Fibroblast of the conjunctiva (primary cell): ENCODE results near the gene CCR2.

ENCODE experiments used
- DNase-seq: peaks from one replicate; pipeline ENCODE4 v3.0.0-alpha.2; 2010; ENCODE audit warnings: low read depth

Gene CCR2

GRCh38 chr3:46354984-46355383 is 1.1 kb downstream of the CCR2 start:
- no peak for DNase-seq

- DNase-seq = no peak
Observed at GRCh38 chr3:46356276-46356675, 2.4 kb downstream of the CCR2 start.

GRCh38 chr3:46356909-46357308 is 3.0 kb downstream of the CCR2 start:
- DNase-seq = no peak

DNA sequence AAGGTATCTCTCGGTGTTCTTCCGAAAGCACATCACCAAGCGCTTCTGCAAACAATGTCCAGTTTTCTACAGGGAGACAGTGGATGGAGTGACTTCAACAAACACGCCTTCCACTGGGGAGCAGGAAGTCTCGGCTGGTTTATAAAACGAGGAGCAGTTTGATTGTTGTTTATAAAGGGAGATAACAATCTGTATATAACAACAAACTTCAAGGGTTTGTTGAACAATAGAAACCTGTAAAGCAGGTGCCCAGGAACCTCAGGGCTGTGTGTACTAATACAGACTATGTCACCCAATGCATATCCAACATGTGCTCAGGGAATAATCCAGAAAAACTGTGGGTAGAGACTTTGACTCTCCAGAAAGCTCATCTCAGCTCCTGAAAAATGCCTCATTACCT is 4.6 kb downstream of the CCR2 start:
- DNase-seq = no peak

- no peak for DNase-seq
Observed at GRCh38 chr3:46359733-46360493, 6.0 kb downstream of the CCR2 start.

GRCh38 chr3:46360907-46361306 is 7.0 kb downstream of the CCR2 start:
- DNase-seq = no peak

GRCh38 chr3:46361408-46362283 is 7.7 kb downstream of the CCR2 start:
- no peak for DNase-seq

- DNase-seq = no peak
Observed at GRCh38 chr3:46365041-46365440, 11.1 kb downstream of the CCR2 start.

DNA sequence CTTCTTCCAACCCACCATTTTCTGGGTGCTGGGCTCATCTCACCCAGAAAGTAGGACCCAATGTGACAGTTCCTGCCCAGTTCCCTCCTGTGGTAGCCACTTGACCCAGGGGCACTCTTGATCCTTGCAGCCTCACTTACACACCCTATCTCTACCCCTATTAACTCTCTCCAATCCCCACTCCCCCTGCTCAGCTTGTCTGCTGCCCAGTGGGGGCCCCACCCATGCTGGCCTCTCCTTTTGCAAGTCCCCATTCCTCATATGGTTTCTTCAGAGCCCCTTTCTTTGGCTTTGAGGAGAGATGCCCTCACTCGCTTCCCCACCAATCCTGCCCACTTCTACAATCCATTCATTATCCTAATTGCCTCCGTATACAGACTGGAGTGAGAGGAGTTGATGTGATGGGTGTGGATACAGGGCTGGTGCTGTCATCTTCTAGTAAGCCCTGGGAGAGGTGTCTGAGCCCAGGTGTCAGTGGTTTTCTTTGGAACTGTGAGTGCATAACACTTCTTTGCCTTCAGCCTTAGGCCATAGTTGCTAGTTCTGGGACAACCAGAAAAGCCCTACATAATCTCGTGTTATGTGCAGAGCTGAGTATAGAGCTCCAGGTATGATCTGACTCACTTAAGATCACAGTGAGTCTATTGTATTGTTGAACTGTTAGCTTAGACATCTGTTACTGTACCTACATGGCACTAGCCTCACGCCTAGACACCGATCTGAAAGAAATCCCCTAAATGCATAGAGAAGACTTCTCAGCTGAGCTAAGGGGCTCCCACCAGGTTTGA is 12.0 kb downstream of the CCR2 start:
- DNase-seq = no peak

GRCh38 chr3:46367811-46368210 is 13.9 kb downstream of the CCR2 start:
- no peak for DNase-seq

GRCh38 chr3:46368569-46368968 is 14.7 kb downstream of the CCR2 start:
- DNase-seq = no peak

GRCh38 chr3:46369151-46369550 is 15.2 kb downstream of the CCR2 start:
- no peak for DNase-seq

DNA sequence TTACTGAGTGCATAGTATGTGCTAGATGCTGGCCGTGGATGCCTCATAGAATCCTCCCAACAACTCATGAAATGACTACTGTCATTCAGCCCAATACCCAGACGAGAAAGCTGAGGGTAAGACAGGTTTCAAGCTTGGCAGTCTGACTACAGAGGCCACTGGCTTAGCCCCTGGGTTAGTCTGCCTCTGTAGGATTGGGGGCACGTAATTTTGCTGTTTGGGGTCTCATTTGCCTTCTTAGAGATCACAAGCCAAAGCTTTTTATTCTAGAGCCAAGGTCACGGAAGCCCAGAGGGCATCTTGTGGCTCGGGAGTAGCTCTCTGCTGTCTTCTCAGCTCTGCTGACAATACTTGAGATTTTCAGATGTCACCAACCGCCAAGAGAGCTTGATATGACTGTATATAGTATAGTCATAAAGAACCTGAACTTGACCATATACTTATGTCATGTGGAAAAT is 15.8 kb downstream of the CCR2 start:
- DNase-seq = no peak

DNA sequence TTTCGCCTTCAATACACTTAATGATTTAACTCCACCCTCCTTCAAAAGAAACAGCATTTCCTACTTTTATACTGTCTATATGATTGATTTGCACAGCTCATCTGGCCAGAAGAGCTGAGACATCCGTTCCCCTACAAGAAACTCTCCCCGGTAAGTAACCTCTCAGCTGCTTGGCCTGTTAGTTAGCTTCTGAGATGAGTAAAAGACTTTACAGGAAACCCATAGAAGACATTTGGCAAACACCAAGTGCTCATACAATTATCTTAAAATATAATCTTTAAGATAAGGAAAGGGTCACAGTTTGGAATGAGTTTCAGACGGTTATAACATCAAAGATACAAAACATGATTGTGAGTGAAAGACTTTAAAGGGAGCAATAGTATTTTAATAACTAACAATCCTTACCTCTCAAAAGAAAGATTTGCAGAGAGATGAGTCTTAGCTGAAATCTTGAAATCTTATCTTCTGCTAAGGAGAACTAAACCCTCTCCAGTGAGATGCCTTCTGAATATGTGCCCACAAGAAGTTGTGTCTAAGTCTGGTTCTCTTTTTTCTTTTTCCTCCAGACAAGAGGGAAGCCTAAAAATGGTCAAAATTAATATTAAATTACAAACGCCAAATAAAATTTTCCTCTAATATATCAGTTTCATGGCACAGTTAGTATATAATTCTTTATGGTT is 17.1 kb downstream of the CCR2 start, which contains the start of gene CCR5:
Gene CCR5, plus strand, starts transcription at position 108 of the 680 bp plus-strand sequence. CDS start 1,957 bp downstream, outside the sequence.
- no peak for DNase-seq

DNA sequence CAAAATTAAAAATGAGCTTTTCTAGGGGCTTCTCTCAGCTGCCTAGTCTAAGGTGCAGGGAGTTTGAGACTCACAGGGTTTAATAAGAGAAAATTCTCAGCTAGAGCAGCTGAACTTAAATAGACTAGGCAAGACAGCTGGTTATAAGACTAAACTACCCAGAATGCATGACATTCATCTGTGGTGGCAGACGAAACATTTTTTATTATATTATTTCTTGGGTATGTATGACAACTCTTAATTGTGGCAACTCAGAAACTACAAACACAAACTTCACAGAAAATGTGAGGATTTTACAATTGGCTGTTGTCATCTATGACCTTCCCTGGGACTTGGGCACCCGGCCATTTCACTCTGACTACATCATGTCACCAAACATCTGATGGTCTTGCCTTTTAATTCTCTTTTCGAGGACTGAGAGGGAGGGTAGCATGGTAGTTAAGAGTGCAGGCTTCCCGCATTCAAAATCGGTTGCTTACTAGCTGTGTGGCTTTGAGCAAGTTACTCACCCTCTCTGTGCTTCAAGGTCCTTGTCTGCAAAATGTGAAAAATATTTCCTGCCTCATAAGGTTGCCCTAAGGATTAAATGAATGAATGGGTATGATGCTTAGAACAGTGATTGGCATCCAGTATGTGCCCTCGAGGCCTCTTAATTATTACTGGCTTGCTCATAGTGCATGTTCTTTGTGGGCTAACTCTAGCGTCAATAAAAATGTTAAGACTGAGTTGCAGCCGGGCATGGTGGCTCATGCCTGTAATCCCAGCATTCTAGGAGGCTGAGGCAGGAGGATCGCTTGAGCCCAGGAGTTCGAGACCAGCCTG is 17.8 kb downstream of the CCR2 start:
- no peak for DNase-seq

- DNase-seq = peak; percentile 10
Observed at GRCh38 chr3:46372492-46373359, 18.8 kb downstream of the CCR2 start.

DNA sequence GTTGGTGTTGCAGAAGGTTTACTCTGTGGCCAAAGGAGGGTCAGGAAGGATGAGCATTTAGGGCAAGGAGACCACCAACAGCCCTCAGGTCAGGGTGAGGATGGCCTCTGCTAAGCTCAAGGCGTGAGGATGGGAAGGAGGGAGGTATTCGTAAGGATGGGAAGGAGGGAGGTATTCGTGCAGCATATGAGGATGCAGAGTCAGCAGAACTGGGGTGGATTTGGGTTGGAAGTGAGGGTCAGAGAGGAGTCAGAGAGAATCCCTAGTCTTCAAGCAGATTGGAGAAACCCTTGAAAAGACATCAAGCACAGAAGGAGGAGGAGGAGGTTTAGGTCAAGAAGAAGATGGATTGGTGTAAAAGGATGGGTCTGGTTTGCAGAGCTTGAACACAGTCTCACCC is 20.8 kb downstream of the CCR2 start:
- no peak for DNase-seq

GRCh38 chr3:46375218-46375617 is 21.3 kb downstream of the CCR2 start:
- DNase-seq = no peak

- no peak for DNase-seq
Observed at GRCh38 chr3:46375814-46376213, 21.9 kb downstream of the CCR2 start.

DNA sequence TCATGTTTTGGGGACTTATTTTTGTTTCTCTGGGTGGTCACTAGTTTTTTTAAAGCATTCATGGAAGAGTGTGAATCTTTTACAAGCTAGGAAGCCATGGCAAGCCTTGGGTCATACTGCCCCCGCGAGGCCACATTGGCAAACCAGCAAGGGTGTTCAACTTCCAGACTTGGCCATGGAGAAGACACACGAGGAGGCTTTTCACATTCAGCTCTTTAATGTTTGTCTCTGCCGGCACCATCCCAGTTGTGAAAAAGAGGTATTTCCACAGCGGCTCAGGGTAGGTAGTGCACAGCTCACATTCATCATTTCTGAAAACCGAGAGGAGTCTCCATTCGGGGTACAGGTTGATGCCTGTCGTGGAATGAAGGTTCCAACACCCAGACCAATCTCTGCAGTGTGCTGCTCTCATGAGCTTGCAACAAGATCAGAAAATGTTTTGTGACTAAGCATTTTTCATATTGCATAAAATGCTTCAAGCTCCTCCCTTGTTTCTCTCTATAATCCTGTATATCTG is 24.6 kb downstream of the CCR2 start:
- peak; percentile 29 for DNase-seq
